Esophagus squamous epithelium (tissue), 4 donors: Measurements from ENCODE around the gene SRRM2.

Experiments used
- CTCF ChIP-seq, 6 experiments: fragments of 450-650 bp in 4 of 6; fragments of 200-600 bp in 2 of 6; sonication (generic) in 2 of 6; IDR thresholded peaks; one replicate each; pipeline ENCODE4 v1.5.1; 2016 to 2019; ENCODE audit warnings: antibody characterized with exemption in 6 of 6, mild to moderate bottlenecking in 4 of 6, moderate library complexity in 4 of 6
- POLR2A ChIP-seq, 4 donors: fragments of 450-650 bp; IDR thresholded peaks; one replicate each; pipeline ENCODE4 v1.6.1; 2017; ENCODE audit warnings: antibody characterized with exemption in 4 of 4, mild to moderate bottlenecking in 4 of 4, moderate library complexity in 3 of 4

- TF ChIP-seq POLR2A (IDR thresholded peaks at IDR 0.05) (peak in 1 of 4 donors; percentile 40), CTCF (IDR thresholded peaks at IDR 0.05) (no peak)
These were observed 15.5 kb downstream of the SRRM2 start for GRCh38 chr16:2767891-2768290.
